PC-9 (cell line): ENCODE measurements around the gene SLMAP. TPM values are rescaled to one million over a fixed set of nuclear protein-coding genes. Genes with fewer than 3 reads are reported as not detected.

ENCODE experiments used
- BruUV-seq: library from RNA; stranded (reverse); fragments of 400-500 nt; replicated peaks from 2 replicates; lab custom pipeline; 2021; lab: Mats Ljungman, UMichigan
- CTCF ChIA-PET: fragments of 300-600 bp; sonication (Branson Sonifier 250); formaldehyde crosslinking; loops from one replicate; lab custom pipeline; 2022; ENCODE audit warnings: antibody characterized with exemption; lab: Charles Lee
- POLR2A ChIA-PET: fragments of 300-600 bp; sonication (Branson Sonifier 250); formaldehyde crosslinking; loops from one replicate; lab custom pipeline; 2022; ENCODE audit warnings: antibody characterized with exemption; ENCODE audit not compliant: unreplicated experiment; lab: Charles Lee
- DNase-seq, 2 experiments: peaks; one replicate each; pipeline versions ENCODE4 v3.0.0 to v3.0.0-alpha.2; 2015 to 2022; ENCODE audit warnings: mixed read lengths in 1 of 2
- H2AFZ ChIP-seq: fragments of 200-600 bp; sonication (generic); 2 replicates; pipeline ENCODE4 v1.8.1; 2017; ENCODE audit warnings: antibody characterized with exemption
- H3F3A ChIP-seq: fragments of 200-600 bp; sonication (generic); 2 replicates; pipeline ENCODE4 v1.8.1; 2017; ENCODE audit warnings: antibody characterized with exemption, mild to moderate bottlenecking, low read depth; ENCODE audit not compliant: insufficient read depth
- H3K27ac ChIP-seq: fragments of 200-600 bp; sonication (generic); 2 replicates; pipeline ENCODE4 v1.6.1; 2016; ENCODE audit warnings: mixed run types
- H3K27me3 ChIP-seq: fragments of 200-600 bp; sonication (generic); 2 replicates; pipeline ENCODE4 v1.6.1; 2016; ENCODE audit warnings: low read depth, mixed run types; ENCODE audit not compliant: insufficient read depth
- H3K36me3 ChIP-seq: fragments of 200-600 bp; sonication (generic); 2 replicates; pipeline ENCODE4 v1.6.1; 2016; ENCODE audit warnings: low read depth, mixed run types
- H3K4me1 ChIP-seq: fragments of 200-600 bp; sonication (generic); replicated peaks from 2 replicates; pipeline ENCODE4 v1.6.1; 2016; ENCODE audit warnings: mixed run types; ENCODE audit not compliant: insufficient read depth
- H3K4me2 ChIP-seq: fragments of 200-600 bp; sonication (generic); 2 replicates; pipeline ENCODE4 v1.6.1; 2017; ENCODE audit warnings: mixed run types
- H3K4me3 ChIP-seq: fragments of 200-600 bp; sonication (generic); 2 replicates; pipeline ENCODE4 v1.6.1; 2016; ENCODE audit warnings: mixed run types
- H3K79me2 ChIP-seq: fragments of 200-600 bp; sonication (generic); 2 replicates; pipeline ENCODE4 v1.6.1; 2017; ENCODE audit warnings: low read depth, mixed run types
- H3K9me2 ChIP-seq: fragments of 200-600 bp; sonication (generic); 2 replicates; pipeline ENCODE4 v1.8.1; 2017; ENCODE audit warnings: mild to moderate bottlenecking; ENCODE audit not compliant: insufficient read depth
- H3K9me3 ChIP-seq: fragments of 200-600 bp; sonication (generic); 2 replicates; pipeline ENCODE4 v1.8.1; 2016; ENCODE audit warnings: low read depth; ENCODE audit not compliant: insufficient read depth
- H4K20me1 ChIP-seq: fragments of 200-600 bp; sonication (generic); 2 replicates; pipeline ENCODE4 v1.8.1; 2017; ENCODE audit not compliant: insufficient read depth
- CTCF ChIP-seq: fragments of 200-600 bp; sonication (generic); conservative IDR thresholded peaks from 2 replicates; pipeline ENCODE4 v1.6.1; 2017; ENCODE audit warnings: mixed run types, antibody characterized with exemption, mild to moderate bottlenecking, moderate library complexity
- EZH2 ChIP-seq: fragments of 200-600 bp; sonication (generic); IDR thresholded peaks from 2 replicates; pipeline ENCODE4 v1.8.0; 2017; ENCODE audit warnings: antibody characterized with exemption, low read depth
- intact Hi-C: fragments of 100-400 bp; cut with micrococcal nuclease; formaldehyde crosslinking; loops from one replicate; pipeline ENCODE4 v1.10.0; 2022; ENCODE audit not compliant: unreplicated experiment
- total RNA-seq: library from RNA; stranded (reverse); gene quantifications from 2 replicates; pipeline ENCODE4 v1.2.3, GENCODE V29; 2021

SLMAP gene
- total RNA-seq, 1 experiment from 2014 or later = 119 TPM

- Histone ChIP-seq H3K27me3 (no peaks in the 10 kb centered on the region), H3K4me3 (no peak overlapping the region), H3F3A (peaks cover 45% of the 10 kb centered on the region), H3K27ac (0 out of 2 replicates have a peak overlapping the region, but pooled peaks have one; percentile 64), H3K4me2 (no peak overlapping the region), H3K79me2 (no peaks in the 10 kb centered on the region), H3K9me2 (no peaks in the 10 kb centered on the region), H3K9me3 (no peaks in the 10 kb centered on the region), H3K4me1 (peaks cover 51% of the 10 kb centered on the region), H3K36me3 (no peaks in the 10 kb centered on the region), H4K20me1 (no peaks in the 10 kb centered on the region), H2AFZ (no peak overlapping the region)
- CTCF ChIA-PET = no interaction called here
- TF ChIP-seq CTCF (no peak), EZH2 (no peak)
- no peak for DNase-seq
- intact Hi-C loops = loop anchor here (5.0 to 10.0 kb wide), 2 partner anchors 47 to 134 kb away; partner anchors contain the start of gene FLNB
- no TSS peak for BruUV-seq
- POLR2A ChIA-PET = no interaction called here
These were observed 201.7 kb downstream of the SLMAP start for GRCh38 chr3:57957824-57958223.

GRCh38 chr3:57958642-57959422 lies 202.7 kb downstream of the SLMAP start:
- intact Hi-C loops = loop anchor here (1.0 to 10.0 kb wide), 3 partner anchors 11 to 133 kb away; partner anchors contain the start of gene FLNB
- Histone ChIP-seq H3K9me2 (no peaks in the 10 kb centered on the region), H3F3A (peaks cover 45% of the 10 kb centered on the region), H3K9me3 (no peaks in the 10 kb centered on the region), H2AFZ (no peak overlapping the region), H3K4me1 (peaks cover 51% of the 10 kb centered on the region), H3K27me3 (no peaks in the 10 kb centered on the region), H3K4me2 (peak overlapping the region; percentile 60), H3K79me2 (no peaks in the 10 kb centered on the region), H3K36me3 (no peaks in the 10 kb centered on the region), H3K4me3 (no peak overlapping the region; the same call in 1 of the 2 replicates), H4K20me1 (no peaks in the 10 kb centered on the region), H3K27ac (peak overlapping the region; percentile 64)
- CTCF ChIA-PET = interaction anchor here (0.7 to 1.4 kb wide), 4 partner anchors 9 to 309 kb away, joined by 4 to 8 read pairs (median 4); partner anchors contain the start of gene FLNB
- TF ChIP-seq EZH2 = no peak
- TF ChIP-seq CTCF = no peak
- DNase-seq = peak; percentile 57 to 84
- BruUV-seq = no TSS peak
- POLR2A ChIA-PET = interaction anchor here (0.7 to 1.1 kb wide), 4 partner anchors 11 to 514 kb away, joined by 3 to 24 read pairs (median 6); no protein-coding TSS in a partner anchor

GRCh38 chr3:57959423-57960173 lies 203.5 kb downstream of the SLMAP start:
- no peaks in the 10 kb centered on the region for H3K9me2 ChIP-seq
- ChIA-PET CTCF (interaction anchor here (1.4 kb wide), 1 partner anchor 49 kb away, joined by 4 read pairs; the partner anchor contains the start of gene FLNB), POLR2A (interaction anchor here (0.6 kb wide), 1 partner anchor 81 kb away, joined by 3 read pairs; no protein-coding TSS in a partner anchor)
- intact Hi-C loops = loop anchor here (1.0 to 10.0 kb wide), 4 partner anchors 11 to 213 kb away; partner anchors contain the start of gene FLNB
- H3K27me3 ChIP-seq = no peaks in the 10 kb centered on the region
- no peak for TF ChIP-seq CTCF
- TF ChIP-seq EZH2 = no peak
- TSS peak; percentile 98 for BruUV-seq
- peaks cover 44% of the 10 kb centered on the region for H3F3A ChIP-seq
- no peaks in the 10 kb centered on the region for H3K79me2 ChIP-seq
- peak overlapping the region; percentile 64 for H3K27ac ChIP-seq
- H3K36me3 ChIP-seq = no peaks in the 10 kb centered on the region
- no peak overlapping the region for H2AFZ ChIP-seq
- peak; percentile 36 to 68 for DNase-seq
- H3K4me3 ChIP-seq = no peak overlapping the region
- H3K4me2 ChIP-seq = peak overlapping the region; percentile 60
- no peaks in the 10 kb centered on the region for H4K20me1 ChIP-seq
- H3K4me1 ChIP-seq = peaks cover 51% of the 10 kb centered on the region
- no peaks in the 10 kb centered on the region for H3K9me3 ChIP-seq
